ENCODE data around the gene NRIP1.

Gene NRIP1

GRCh38 chr21:15052459-15052763 lies 12.4 kb downstream of the NRIP1 start:
- no peak for DNase-seq (ENCODE audit: low spot score)
- in situ Hi-C loops (cut with MboI; ENCODE audit: low sequenced_read_pairs, unreplicated experiment), result loop anchor here (10.0 kb wide), 1 partner anchor 178 kb away; no protein-coding TSS in a partner anchor
- TF ChIP-seq CTCF (IDR thresholded peaks at IDR 0.05; ENCODE audit: borderline replicate concordance, control extremely low read depth, extremely low read depth, insufficient read depth, missing control alignments), result no peak

- TF ChIP-seq CTCF (IDR thresholded peaks at IDR 0.05; ENCODE audit: borderline replicate concordance, control extremely low read depth, extremely low read depth, insufficient read depth, missing control alignments), result no peak
- in situ Hi-C loops (cut with MboI; ENCODE audit: low sequenced_read_pairs, unreplicated experiment), result loop anchor here (10.0 kb wide), 1 partner anchor 177 kb away; no protein-coding TSS in a partner anchor
Observed at GRCh38 chr21:15051644-15052458, 12.9 kb downstream of the NRIP1 start.

GRCh38 chr21:15050568-15051377 lies 14.0 kb downstream of the NRIP1 start:
- no peak for TF ChIP-seq CTCF (IDR thresholded peaks at IDR 0.05; ENCODE audit: borderline replicate concordance, control extremely low read depth, extremely low read depth, insufficient read depth, missing control alignments)
- no peak for DNase-seq (ENCODE audit: low spot score)
- in situ Hi-C loops (cut with MboI; ENCODE audit: low sequenced_read_pairs, unreplicated experiment), result loop anchor here (10.0 kb wide), 1 partner anchor 176 kb away; no protein-coding TSS in a partner anchor

More at GRCh38 chr21:15051644-15052458, 12.9 kb downstream of the NRIP1 start:
- DNase-seq (ENCODE audit: low spot score), result peak; percentile 47

GRCh38 chr21:15045017-15045416 lies 19.8 kb downstream of the NRIP1 start:
- TF ChIP-seq CTCF (IDR thresholded peaks at IDR 0.05; ENCODE audit: borderline replicate concordance, control extremely low read depth, extremely low read depth, insufficient read depth, missing control alignments), result no peak
- in situ Hi-C loops (cut with MboI; ENCODE audit: low sequenced_read_pairs, unreplicated experiment), result loop anchor here (25.0 kb wide), 1 partner anchor 508 kb away; the partner anchor contains the start of gene SAMSN1
- DNase-seq (ENCODE audit: low spot score), result no peak

GRCh38 chr21:15042531-15042930 lies 22.3 kb downstream of the NRIP1 start:
- no peak for DNase-seq (ENCODE audit: low spot score)
- no peak for TF ChIP-seq CTCF (IDR thresholded peaks at IDR 0.05; ENCODE audit: borderline replicate concordance, control extremely low read depth, extremely low read depth, insufficient read depth, missing control alignments)
- in situ Hi-C loops (cut with MboI; ENCODE audit: low sequenced_read_pairs, unreplicated experiment), result loop anchor here (25.0 kb wide), 1 partner anchor 505 kb away; the partner anchor contains the start of gene SAMSN1

GRCh38 chr21:15039607-15040299 lies 25.0 kb downstream of the NRIP1 start:
- DNase-seq (ENCODE audit: low spot score), result no peak
- in situ Hi-C loops (cut with MboI; ENCODE audit: low sequenced_read_pairs, unreplicated experiment), result loop anchor here (25.0 kb wide), 1 partner anchor 502 kb away; the partner anchor contains the start of gene SAMSN1
- TF ChIP-seq CTCF (IDR thresholded peaks at IDR 0.05; ENCODE audit: borderline replicate concordance, control extremely low read depth, extremely low read depth, insufficient read depth, missing control alignments), result no peak

All from GM13976 (cell line).